Right renal cortex interstitium (tissue), 3 donors: ENCODE results near the gene APOO. TPM values are rescaled to one million over a fixed set of nuclear protein-coding genes. Genes with fewer than 3 reads are reported as not detected.
"Not testable (repeated sequence)": the region's sequence is repeated elsewhere in the genome, so short reads cannot be mapped to it uniquely, and the experiment has no call there.

Experiments
- DNase-seq, 3 donors: peaks; one replicate each; pipeline ENCODE4 v3.0.0-alpha.2; 2013; ENCODE audit warnings: low read depth in 3 of 3, low spot score in 2 of 3
- polyA plus RNA-seq, 3 donors: library from polyadenylated mRNA; unstranded; fragments of 120-200 nt; gene quantifications; one replicate each; pipeline ENCODE4 v1.2.1, GENCODE V29; 2013; ENCODE audit not compliant: insufficient read length in 3 of 3

The APOO gene
- polyA plus RNA-seq, 3 donors: 38.6 to 44.8 (median 43.8) TPM

- DNase-seq: no peak
Measured at GRCh38 chrX:23864742-23865326, 42.9 kb downstream of the APOO start.

DNA sequence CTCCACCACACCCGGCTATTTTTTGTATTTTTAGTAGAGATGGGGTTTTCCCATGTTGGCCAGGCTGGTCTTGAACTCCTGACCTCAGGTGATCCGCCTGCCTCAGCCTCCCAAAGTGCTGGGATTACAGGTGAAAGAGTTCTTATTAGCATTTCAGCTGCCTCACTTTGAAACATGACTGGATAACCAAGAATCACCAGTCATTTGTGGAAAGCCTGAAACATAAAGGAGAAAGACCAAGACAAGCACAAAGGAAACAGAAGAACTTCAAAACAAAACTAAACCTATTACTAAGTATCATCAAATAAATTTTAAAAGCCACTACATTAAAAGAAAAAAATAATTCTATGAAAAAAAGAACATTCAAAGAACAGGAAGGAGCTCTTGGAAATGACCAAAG lies 45.8 kb downstream of the APOO start:
- DNase-seq: not testable (repeated sequence)

DNA sequence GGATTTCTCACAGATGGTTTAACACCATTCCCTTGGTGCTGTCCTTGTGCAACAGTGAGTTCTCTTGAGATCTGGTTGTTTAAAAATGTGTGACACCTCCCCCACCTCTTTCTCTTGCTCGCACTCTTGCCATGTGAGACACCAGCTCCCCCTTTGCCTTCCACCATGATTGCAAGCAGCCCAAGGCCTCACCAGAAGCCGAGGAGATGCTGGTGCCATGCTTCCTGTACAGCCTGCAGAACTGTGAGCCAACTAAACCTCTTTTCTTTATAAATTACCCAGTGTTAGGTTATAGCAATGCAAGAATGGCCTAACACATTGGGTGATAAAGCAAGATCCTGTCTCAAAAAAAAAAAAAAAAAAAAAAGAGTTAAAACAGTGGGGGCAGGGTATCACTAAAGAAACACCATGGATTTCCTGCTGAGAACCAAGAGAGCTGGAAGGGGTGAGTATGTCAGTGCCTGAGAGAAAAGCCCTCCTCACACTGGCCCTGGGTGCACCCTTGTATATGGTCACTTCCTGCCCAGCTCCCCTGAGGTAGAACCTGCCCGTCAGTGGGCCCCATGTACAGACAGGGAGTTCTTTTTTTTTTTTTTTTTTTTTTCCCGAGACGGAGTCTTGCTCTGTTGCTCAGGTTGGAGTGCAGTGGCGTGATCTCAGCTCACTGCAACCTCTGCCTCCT lies 46.4 kb downstream of the APOO start:
- DNase-seq: no peak

- DNase-seq: not testable (repeated sequence)
Measured at GRCh38 chrX:23859238-23859637, 48.5 kb downstream of the APOO start.

DNA sequence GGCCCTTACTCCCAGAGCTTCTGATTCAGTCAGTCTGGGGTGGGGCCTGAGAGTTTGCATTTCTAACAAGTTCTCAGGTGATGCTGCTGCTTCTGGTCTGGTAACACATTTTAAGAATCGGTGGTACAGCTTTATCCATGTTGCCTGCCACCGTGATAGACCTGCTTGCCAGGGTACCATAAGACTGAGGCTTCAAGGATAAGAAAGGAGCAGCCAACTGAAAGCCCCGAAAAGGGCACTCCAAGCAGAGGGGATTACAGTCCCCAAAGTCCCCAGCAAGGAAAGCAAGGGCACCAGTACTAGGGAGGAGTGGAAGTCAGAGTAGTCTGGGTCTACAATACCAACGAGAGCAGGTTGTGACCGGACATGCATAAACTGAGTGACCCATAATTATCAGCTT lies 49.8 kb downstream of the APOO start:
- no peak for DNase-seq

GRCh38 chrX:23857363-23857762 lies 50.4 kb downstream of the APOO start:
- DNase-seq: no peak

DNA sequence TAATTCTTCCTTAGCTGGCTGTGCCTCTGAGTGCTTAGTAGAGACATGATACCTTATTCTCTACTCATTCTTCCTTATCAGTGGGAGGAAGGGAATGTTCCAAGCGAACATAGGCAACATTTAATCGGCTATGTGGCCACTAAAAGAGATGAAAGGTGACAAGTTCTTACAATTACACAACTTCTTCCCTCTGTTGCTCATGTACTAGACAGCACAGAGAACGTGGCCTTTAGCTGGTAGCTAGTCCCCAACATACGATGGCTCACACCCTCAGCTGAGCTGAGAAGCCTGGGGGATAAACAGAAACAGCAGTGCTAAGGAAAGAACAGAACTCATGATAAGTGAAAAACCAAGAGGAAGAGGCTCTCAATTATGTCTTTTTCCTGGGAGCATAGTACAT lies 52.2 kb downstream of the APOO start:
- DNase-seq: no peak

DNA sequence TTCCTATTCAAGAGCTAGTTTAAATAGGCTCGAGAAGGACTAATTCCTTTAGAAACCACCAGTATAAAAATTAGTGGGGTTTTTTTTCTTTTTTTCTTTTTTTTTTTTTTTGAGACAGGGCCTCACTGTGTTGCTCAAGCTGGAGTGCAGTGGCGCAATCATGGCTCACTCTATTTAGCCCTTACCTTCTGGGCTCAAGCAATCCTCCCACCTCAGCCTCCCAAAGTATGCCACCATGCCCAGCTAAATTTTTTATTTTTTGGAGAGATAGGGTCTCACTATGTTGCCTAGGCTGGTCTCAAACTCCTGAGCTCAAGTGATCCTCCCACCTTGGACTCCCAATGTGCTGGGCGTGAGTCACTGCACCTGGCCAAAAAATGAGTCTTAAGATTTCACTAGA lies 52.8 kb downstream of the APOO start:
- DNase-seq: no peak

- no peak for DNase-seq
Measured at GRCh38 chrX:23854122-23854521, 53.6 kb downstream of the APOO start.

- no peak for DNase-seq
Measured at GRCh38 chrX:23851544-23851943, 56.2 kb downstream of the APOO start.

DNA sequence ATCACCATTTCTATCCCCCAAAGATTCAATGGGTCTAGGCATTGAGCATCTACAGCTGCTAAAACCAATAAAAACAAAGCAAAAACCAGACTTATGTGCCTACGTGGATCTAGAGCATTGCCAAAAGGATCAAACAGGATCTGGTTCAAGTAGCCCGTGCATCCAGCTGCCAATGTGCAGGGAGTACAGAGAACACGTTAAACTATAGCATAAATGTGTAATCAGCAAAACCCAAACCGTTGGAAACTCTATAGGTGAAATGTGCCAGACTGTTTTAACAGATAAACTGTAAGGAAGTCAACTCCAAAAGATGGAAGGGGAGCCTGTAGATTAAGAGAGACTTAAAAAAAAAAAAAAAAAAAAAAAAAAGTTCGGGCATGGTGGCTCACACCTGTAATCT lies 58.5 kb downstream of the APOO start:
- DNase-seq: no peak

- DNase-seq: no peak
Measured at GRCh38 chrX:23845351-23845817, 62.4 kb downstream of the APOO start.

DNA sequence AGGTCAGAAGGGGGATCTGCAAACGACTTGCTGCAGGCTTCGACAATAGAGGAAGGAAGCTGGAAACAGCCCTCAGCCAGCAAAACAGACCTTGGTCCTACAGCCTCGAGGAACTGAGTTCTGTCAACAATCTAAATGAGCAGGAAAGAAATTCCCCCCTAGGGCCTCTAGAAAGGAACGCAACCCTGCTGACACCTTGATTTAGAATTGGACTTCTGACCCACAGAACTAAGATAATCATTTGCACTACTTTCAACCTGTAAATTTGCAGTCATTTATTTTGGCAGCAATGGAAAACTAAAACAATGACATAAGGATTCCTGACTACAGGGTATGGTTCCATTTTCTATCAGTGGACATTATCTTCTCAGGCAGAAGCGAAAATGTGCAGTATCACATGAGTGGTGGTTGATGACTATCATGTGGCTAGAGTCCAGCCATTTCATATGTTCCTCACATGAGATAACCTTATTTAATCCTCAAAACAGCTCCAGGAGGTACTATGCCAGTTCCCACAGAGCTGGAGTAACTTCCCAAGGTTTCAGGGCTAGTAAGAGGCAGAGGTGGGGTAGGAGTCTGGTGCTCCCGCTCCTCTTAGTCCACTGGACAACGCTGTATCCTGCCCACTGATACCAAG lies 63.1 kb downstream of the APOO start:
- no peak for DNase-seq

- no peak for DNase-seq
Measured at GRCh38 chrX:23841847-23842522, 65.8 kb downstream of the APOO start.

GRCh38 chrX:23840674-23841073 lies 67.1 kb downstream of the APOO start:
- no peak for DNase-seq

- DNase-seq: no peak
Measured at GRCh38 chrX:23838953-23839352, 68.8 kb downstream of the APOO start.

- DNase-seq: no peak
Measured at GRCh38 chrX:23832721-23833120, 75.0 kb downstream of the APOO start.

GRCh38 chrX:23828881-23829280 lies 78.9 kb downstream of the APOO start:
- DNase-seq: no peak

DNA sequence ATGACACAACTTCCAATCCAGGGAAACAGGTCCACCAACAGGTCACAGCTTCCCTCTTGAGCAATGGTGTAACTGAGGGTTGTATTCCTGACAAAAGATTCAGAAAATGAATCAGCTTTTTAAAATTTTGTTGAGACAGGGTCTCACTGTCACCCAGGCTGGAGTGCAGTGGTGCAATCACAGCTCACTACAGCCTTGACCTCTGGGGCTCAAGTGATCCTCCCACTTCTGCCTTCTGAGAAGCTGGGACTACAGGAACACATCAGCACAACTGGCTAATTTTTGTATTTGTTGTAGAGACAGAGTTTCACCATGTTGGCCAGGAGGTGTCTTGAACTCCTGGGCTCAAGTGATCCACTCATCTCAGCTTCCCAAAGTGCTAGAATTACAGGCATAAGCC lies 81.1 kb downstream of the APOO start:
- no peak for DNase-seq

DNA sequence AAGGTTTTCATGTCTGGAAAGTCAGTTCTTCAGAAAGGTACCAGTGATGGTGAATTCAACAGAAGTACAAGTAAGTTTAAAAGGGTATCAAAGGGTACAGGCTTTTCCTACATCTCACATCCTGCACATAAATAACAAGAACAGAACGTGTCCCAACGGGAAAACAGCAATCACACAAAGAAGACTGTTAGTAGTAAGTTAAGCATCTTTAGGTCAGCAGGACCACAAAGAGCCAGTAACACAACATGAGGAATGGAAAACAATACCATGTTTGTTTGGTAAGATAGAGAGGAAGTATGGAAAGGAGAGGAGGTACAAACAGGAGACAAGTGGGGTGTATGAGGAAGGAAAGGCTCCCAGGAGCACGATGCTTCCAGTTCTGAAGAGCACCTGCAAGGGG lies 81.5 kb downstream of the APOO start:
- DNase-seq: no peak

DNA sequence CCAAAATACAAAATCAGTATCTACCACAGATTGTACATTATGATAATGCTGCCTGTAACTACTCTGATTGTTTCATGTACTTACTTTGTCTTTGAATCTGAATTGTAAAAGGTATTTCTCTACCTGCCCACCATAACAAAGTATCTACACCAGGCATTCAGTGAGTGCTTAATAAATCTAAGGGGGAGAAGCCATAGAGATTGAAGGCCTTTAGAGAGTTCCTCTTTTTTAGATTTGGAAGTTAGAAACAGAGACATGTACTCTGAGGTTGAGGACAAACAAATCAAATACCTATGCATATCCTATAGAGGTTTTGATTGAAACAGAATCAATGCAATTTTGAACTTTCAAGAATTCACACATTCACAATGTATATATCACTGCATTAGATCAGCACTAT lies 82.1 kb downstream of the APOO start:
- no peak for DNase-seq

DNA sequence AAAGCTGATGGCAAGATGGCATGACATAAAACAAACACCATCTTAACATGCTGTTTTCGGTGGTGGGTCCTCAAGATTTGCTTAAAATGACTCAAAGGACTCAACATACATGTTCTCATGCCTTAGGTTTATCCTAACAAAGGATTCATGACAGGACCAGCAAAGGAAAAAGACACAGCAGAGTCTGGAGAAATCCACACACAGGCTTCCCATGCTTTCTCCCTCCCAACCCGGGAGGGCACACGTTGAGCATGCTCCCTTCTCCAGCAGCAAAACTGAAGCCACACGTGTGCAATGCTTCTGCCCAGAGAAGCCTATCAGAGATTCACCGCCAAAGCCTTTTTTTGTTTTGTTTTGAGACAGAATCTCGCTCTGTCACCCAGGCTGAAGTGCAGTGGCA lies 84.9 kb downstream of the APOO start:
- no peak for DNase-seq
